ENCODE measurements around the gene POU2AF1. TPM values are rescaled to one million over a fixed set of nuclear protein-coding genes. Genes with fewer than 3 reads are reported as not detected.

POU2AF1 gene
- total RNA-seq, 1 donor from 2014 or later: not detected

- H3K27ac Mint-ChIP-seq (ENCODE audit: unreplicated experiment): no peak overlapping the region
- H3K27me3 Mint-ChIP-seq (ENCODE audit: unreplicated experiment): peaks cover 6% of the 10 kb centered on the region
- H3K9me3 Mint-ChIP-seq (ENCODE audit: unreplicated experiment): no peaks in the 10 kb centered on the region
- no peaks in the 10 kb centered on the region for H3K36me3 Mint-ChIP-seq (ENCODE audit: unreplicated experiment)
- no peak for TF ChIP-seq CTCF (IDR thresholded peaks at IDR 0.05)
- H3K4me1 Mint-ChIP-seq (ENCODE audit: unreplicated experiment): no peaks in the 10 kb centered on the region
- no peak overlapping the region for H3K4me3 Mint-ChIP-seq (ENCODE audit: unreplicated experiment)
- no peak for DNase-seq (ENCODE audit: extremely low spot score, unreplicated experiment)
These were observed 9.3 kb upstream of the POU2AF1 start for GRCh38 chr11:111388420-111388819.

- no peaks in the 10 kb centered on the region for H3K4me1 Mint-ChIP-seq (ENCODE audit: unreplicated experiment)
- peaks cover 7% of the 10 kb centered on the region for H3K27me3 Mint-ChIP-seq (ENCODE audit: unreplicated experiment)
- no peak for TF ChIP-seq CTCF (IDR thresholded peaks at IDR 0.05)
- no peaks in the 10 kb centered on the region for H3K9me3 Mint-ChIP-seq (ENCODE audit: unreplicated experiment)
- H3K36me3 Mint-ChIP-seq (ENCODE audit: unreplicated experiment): no peaks in the 10 kb centered on the region
- no peak for DNase-seq (ENCODE audit: extremely low spot score, unreplicated experiment)
- H3K27ac Mint-ChIP-seq (ENCODE audit: unreplicated experiment): no peak overlapping the region
- H3K4me3 Mint-ChIP-seq (ENCODE audit: unreplicated experiment): no peak overlapping the region
These were observed 8.3 kb upstream of the POU2AF1 start for GRCh38 chr11:111387363-111387762.

- Mint-ChIP-seq H3K27me3 (ENCODE audit: unreplicated experiment) (peaks cover 11% of the 10 kb centered on the region), H3K4me1 (ENCODE audit: unreplicated experiment) (no peaks in the 10 kb centered on the region), H3K9me3 (ENCODE audit: unreplicated experiment) (no peaks in the 10 kb centered on the region), H3K4me3 (ENCODE audit: unreplicated experiment) (no peak overlapping the region), H3K27ac (ENCODE audit: unreplicated experiment) (no peak overlapping the region), H3K36me3 (ENCODE audit: unreplicated experiment) (no peaks in the 10 kb centered on the region)
- no peak for DNase-seq (ENCODE audit: extremely low spot score, unreplicated experiment)
- no peak for TF ChIP-seq CTCF (IDR thresholded peaks at IDR 0.05)
These were observed 7.6 kb upstream of the POU2AF1 start for GRCh38 chr11:111386611-111387150.

- Mint-ChIP-seq H3K4me3 (ENCODE audit: unreplicated experiment) (no peak overlapping the region), H3K36me3 (ENCODE audit: unreplicated experiment) (no peaks in the 10 kb centered on the region), H3K27ac (ENCODE audit: unreplicated experiment) (no peak overlapping the region), H3K4me1 (ENCODE audit: unreplicated experiment) (no peaks in the 10 kb centered on the region), H3K27me3 (ENCODE audit: unreplicated experiment) (peaks cover 14% of the 10 kb centered on the region), H3K9me3 (ENCODE audit: unreplicated experiment) (no peaks in the 10 kb centered on the region)
- no peak for TF ChIP-seq CTCF (IDR thresholded peaks at IDR 0.05)
- no peak for DNase-seq (ENCODE audit: extremely low spot score, unreplicated experiment)
These were observed 5.4 kb upstream of the POU2AF1 start for GRCh38 chr11:111384494-111384893.

- peaks cover 18% of the 10 kb centered on the region for H3K27me3 Mint-ChIP-seq (ENCODE audit: unreplicated experiment)
- no peak overlapping the region for H3K27ac Mint-ChIP-seq (ENCODE audit: unreplicated experiment)
- no peaks in the 10 kb centered on the region for H3K4me1 Mint-ChIP-seq (ENCODE audit: unreplicated experiment)
These were observed 3.4 kb upstream of the POU2AF1 start for GRCh38 chr11:111382451-111382850.

More at GRCh38 chr11:111382451-111382850, 3.4 kb upstream of the POU2AF1 start:
- H3K9me3 Mint-ChIP-seq (ENCODE audit: unreplicated experiment): no peaks in the 10 kb centered on the region
- no peaks in the 10 kb centered on the region for H3K36me3 Mint-ChIP-seq (ENCODE audit: unreplicated experiment)
- TF ChIP-seq CTCF (IDR thresholded peaks at IDR 0.05): no peak
- no peak for DNase-seq (ENCODE audit: extremely low spot score, unreplicated experiment)
- no peak overlapping the region for H3K4me3 Mint-ChIP-seq (ENCODE audit: unreplicated experiment)
